GM18505 (cell line): ENCODE measurements around the gene DCAF5.

ENCODE experiments used
- ATAC-seq: cut with Tn5 transposase; IDR thresholded peaks from one replicate; pipeline ENCODE4 v1.9.1; 2021; ENCODE audit not compliant: unreplicated experiment
- POLR2A ChIP-seq: IDR thresholded peaks from 4 replicates; pipeline ENCODE4 v1.6.1; 2011; ENCODE audit warnings: borderline replicate concordance; ENCODE audit not compliant: insufficient read depth, insufficient read length; ENCODE audit errors: extremely low read depth

Gene DCAF5

GRCh38 chr14:69101331-69101826, 51.5 kb downstream of the DCAF5 start:
- no peak for TF ChIP-seq POLR2A
- no peak for ATAC-seq

GRCh38 chr14:69097974-69098373, 54.9 kb downstream of the DCAF5 start:
- TF ChIP-seq POLR2A = no peak
- ATAC-seq = no peak

GRCh38 chr14:69096781-69097475, 56.0 kb downstream of the DCAF5 start:
- ATAC-seq = no peak
- TF ChIP-seq POLR2A = no peak

- no peak for TF ChIP-seq POLR2A
- no peak for ATAC-seq
Measured at GRCh38 chr14:69096246-69096645, 56.7 kb downstream of the DCAF5 start.

- no peak for ATAC-seq
- TF ChIP-seq POLR2A = no peak
Measured at GRCh38 chr14:69094481-69094880, 58.4 kb downstream of the DCAF5 start.

- TF ChIP-seq POLR2A = no peak
- no peak for ATAC-seq
Measured at GRCh38 chr14:69093631-69094421, 59.1 kb downstream of the DCAF5 start.

GRCh38 chr14:69092840-69093422, 60.0 kb downstream of the DCAF5 start:
- no peak for TF ChIP-seq POLR2A
- ATAC-seq = no peak

GRCh38 chr14:69091695-69092094, 61.2 kb downstream of the DCAF5 start:
- ATAC-seq = no peak
- no peak for TF ChIP-seq POLR2A

GRCh38 chr14:69091006-69091405, 61.9 kb downstream of the DCAF5 start:
- ATAC-seq = no peak

GRCh38 chr14:69090187-69090789, 62.6 kb downstream of the DCAF5 start:
- TF ChIP-seq POLR2A = no peak

More at GRCh38 chr14:69091006-69091405, 61.9 kb downstream of the DCAF5 start:
- TF ChIP-seq POLR2A = no peak

GRCh38 chr14:69089046-69089445, 63.9 kb downstream of the DCAF5 start:
- no peak for TF ChIP-seq POLR2A
- no peak for ATAC-seq

More at GRCh38 chr14:69090187-69090789, 62.6 kb downstream of the DCAF5 start:
- ATAC-seq = no peak

GRCh38 chr14:69088586-69088985, 64.3 kb downstream of the DCAF5 start:
- TF ChIP-seq POLR2A = no peak
- ATAC-seq = no peak

GRCh38 chr14:69087061-69087461, 65.9 kb downstream of the DCAF5 start:
- TF ChIP-seq POLR2A = no peak
- no peak for ATAC-seq

GRCh38 chr14:69086537-69086936, 66.4 kb downstream of the DCAF5 start:
- no peak for TF ChIP-seq POLR2A
- ATAC-seq = no peak

GRCh38 chr14:69084023-69084422, 68.9 kb downstream of the DCAF5 start:
- no peak for TF ChIP-seq POLR2A
- ATAC-seq = no peak
